Large intestine (tissue), 3 donors: ENCODE results near the gene ACAD10. TPM values are rescaled to one million over a fixed set of nuclear protein-coding genes. Genes with fewer than 3 reads are reported as not detected.
A peak's percentile ranks its signal among the peaks of the same experiment; 100 is the strongest.
"Not testable (repeated sequence)": the region's sequence is repeated elsewhere in the genome, so short reads cannot be mapped to it uniquely, and the experiment has no call there.

Experiments used
- DNase-seq, 2 donors: peaks; one replicate each; pipeline versions ENCODE4 v3.0.0 to v3.0.0-alpha.2; 2013
- H3K27ac ChIP-seq: one replicate; pipeline ENCODE4 v1.5.1; 2013; ENCODE audit warnings: low read length
- H3K27me3 ChIP-seq: 2 replicates; pipeline ENCODE4 v1.6.1; 2013; ENCODE audit warnings: low read length; ENCODE audit not compliant: control insufficient read depth, insufficient read depth
- H3K36me3 ChIP-seq: 2 replicates; pipeline ENCODE4 v1.6.1; 2013; ENCODE audit warnings: low read length; ENCODE audit not compliant: control insufficient read depth, insufficient read depth
- H3K4me1 ChIP-seq: one replicate; pipeline ENCODE4 v1.6.1; 2013; ENCODE audit warnings: low read length; ENCODE audit not compliant: control insufficient read depth, insufficient read depth
- H3K4me3 ChIP-seq: one replicate; pipeline ENCODE4 v1.5.1; 2013; ENCODE audit warnings: low read length
- H3K9me3 ChIP-seq: one replicate; pipeline ENCODE4 v1.6.1; 2013; ENCODE audit warnings: mild to moderate bottlenecking, low read depth, low read length, moderate library complexity; ENCODE audit not compliant: control insufficient read depth
- WGBS: methylation state at CpG from one replicate; pipeline ENCODE4 v1.1.5; 2013; ENCODE audit warnings: low lambda C conversion rate; ENCODE audit not compliant: insufficient coverage; 5-methylcytosine and 5-hydroxymethylcytosine counted together
- polyA plus RNA-seq: library from polyadenylated mRNA; unstranded; fragments of 120-200 nt; gene quantifications from one replicate; pipeline ENCODE4 v1.2.1, GENCODE V29; 2013

Gene ACAD10
- polyA plus RNA-seq, 1 donor = 36.0 TPM

DNA sequence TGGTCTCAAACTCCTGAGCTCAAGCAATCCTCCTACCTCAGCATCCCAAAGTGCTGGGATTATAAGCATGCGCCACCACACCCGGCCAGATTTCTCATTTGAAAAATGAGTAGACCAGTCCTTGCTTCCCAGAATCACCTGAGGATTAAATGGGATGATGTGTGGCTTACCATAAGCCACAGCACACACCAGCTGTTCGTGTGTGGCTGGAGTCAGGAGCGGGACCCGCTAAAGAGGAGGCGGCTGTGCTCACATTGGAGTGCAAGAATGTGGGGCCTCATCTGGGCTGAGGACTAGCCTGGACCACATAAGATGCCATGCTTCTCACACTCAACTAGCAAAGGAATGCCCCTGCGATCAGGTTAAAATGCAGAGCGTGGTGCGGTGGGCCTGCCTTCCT, 74.1 kb downstream of the ACAD10 start:
- H3K27me3 ChIP-seq = no peaks in the 10 kb centered on the region
- no peak overlapping the region for H3K4me3 ChIP-seq
- no CpG with 5 or more reads among the region's 9 CpGs for WGBS
- peaks cover 26% of the 10 kb centered on the region for H3K36me3 ChIP-seq
- H3K27ac ChIP-seq = no peak overlapping the region
- no peak for DNase-seq
- no peaks in the 10 kb centered on the region for H3K4me1 ChIP-seq
- no peaks in the 10 kb centered on the region for H3K9me3 ChIP-seq

GRCh38 chr12:111761099-111761498, 75.2 kb downstream of the ACAD10 start:
- WGBS = no CpG with 5 or more reads among the region's 5 CpGs
- no peak overlapping the region for H3K27ac ChIP-seq
- no peaks in the 10 kb centered on the region for H3K4me1 ChIP-seq
- H3K9me3 ChIP-seq = no peaks in the 10 kb centered on the region
- DNase-seq = no peak
- no peaks in the 10 kb centered on the region for H3K27me3 ChIP-seq
- H3K36me3 ChIP-seq = peaks cover 19% of the 10 kb centered on the region
- H3K4me3 ChIP-seq = no peak overlapping the region

DNA sequence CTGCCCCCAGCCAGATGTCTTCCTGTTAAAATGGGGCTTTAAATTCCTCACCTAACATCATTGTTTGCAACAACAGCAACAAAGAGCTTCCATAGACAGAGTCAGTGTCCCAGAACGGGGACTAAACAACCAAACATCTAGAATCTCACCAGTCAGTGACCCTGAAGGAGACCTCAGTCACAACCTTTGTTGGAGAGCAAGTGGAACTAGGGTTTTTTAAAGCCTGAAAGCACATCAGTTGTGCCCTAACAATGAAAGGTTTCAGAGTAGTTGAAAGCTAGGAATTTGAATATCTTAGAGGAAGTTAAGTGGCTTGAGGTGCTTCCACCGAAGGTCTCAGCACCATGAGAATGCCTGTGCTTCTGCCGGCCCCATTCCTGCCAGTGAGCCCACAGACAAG, 75.9 kb downstream of the ACAD10 start:
- no CpG with 5 or more reads among the region's 3 CpGs for WGBS
- Histone ChIP-seq H3K27me3 (no peaks in the 10 kb centered on the region), H3K27ac (no peak overlapping the region), H3K4me3 (no peak overlapping the region), H3K36me3 (peaks cover 13% of the 10 kb centered on the region), H3K9me3 (no peaks in the 10 kb centered on the region), H3K4me1 (no peaks in the 10 kb centered on the region)
- no peak for DNase-seq

GRCh38 chr12:111763552-111763951, 77.7 kb downstream of the ACAD10 start:
- not testable (repeated sequence) for H3K4me3 ChIP-seq, DNase-seq, H3K27ac ChIP-seq, H3K36me3 ChIP-seq, H3K4me1 ChIP-seq, H3K27me3 ChIP-seq, H3K9me3 ChIP-seq
- 93% methylated on average over 3 of the region's 10 CpGs for WGBS

- WGBS = 67% methylated on average over 2 of the region's 6 CpGs
- DNase-seq = no peak
- H3K4me1 ChIP-seq = peaks cover 15% of the 10 kb centered on the region
- no peak overlapping the region for H3K27ac ChIP-seq
- no peaks in the 10 kb centered on the region for H3K9me3 ChIP-seq
- no peaks in the 10 kb centered on the region for H3K27me3 ChIP-seq
- H3K4me3 ChIP-seq = no peak overlapping the region
- no peaks in the 10 kb centered on the region for H3K36me3 ChIP-seq
These were observed 78.4 kb downstream of the ACAD10 start for GRCh38 chr12:111764120-111764821.

DNA sequence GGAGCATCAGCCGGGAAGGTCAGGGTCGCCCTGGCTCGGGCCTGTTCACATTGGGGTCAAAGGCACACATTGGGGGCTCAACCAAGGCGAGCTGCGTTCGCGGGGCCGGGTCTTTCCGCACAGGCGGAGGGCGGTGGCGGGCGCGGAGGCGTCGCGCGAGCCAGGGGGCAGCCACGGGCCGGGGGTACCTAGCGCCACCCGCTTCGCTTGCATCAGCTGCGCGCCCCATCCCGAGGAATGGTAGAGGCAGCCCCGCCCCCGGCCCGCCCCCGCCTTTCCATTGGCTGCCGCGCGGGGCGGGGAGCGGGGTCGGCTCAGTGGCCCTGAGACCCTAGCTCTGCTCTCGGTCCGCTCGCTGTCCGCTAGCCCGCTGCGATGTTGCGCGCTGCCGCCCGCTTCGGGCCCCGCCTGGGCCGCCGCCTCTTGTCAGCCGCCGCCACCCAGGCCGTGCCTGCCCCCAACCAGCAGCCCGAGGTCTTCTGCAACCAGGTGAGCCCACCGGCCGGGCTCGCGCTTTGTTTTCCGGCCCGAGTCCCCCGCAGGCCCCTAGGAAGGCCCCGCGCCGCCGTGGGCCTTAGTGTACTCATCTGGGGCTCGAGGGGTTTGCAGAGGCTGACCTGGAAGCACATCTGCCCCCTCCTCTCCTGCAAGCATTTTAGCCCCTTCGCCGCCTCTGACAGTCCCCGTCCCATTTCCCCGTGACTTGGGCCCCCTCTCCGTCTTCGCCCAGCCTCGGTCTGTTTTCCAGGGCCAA, 80.9 kb downstream of the ACAD10 start, which contains the start of gene ALDH2:
Gene ALDH2, plus strand, starts transcription at position 326 of the 754 bp plus-strand sequence. Its CDS starts 50 bp downstream, at position 376.
- no peaks in the 10 kb centered on the region for H3K9me3 ChIP-seq
- WGBS = no CpG with 5 or more reads among the region's 73 CpGs
- H3K4me1 ChIP-seq = peaks cover 18% of the 10 kb centered on the region

GRCh38 chr12:111767362-111768158, 81.7 kb downstream of the ACAD10 start:
- H3K4me3 ChIP-seq = peak overlapping the region; percentile 76
- H3K27me3 ChIP-seq = no peaks in the 10 kb centered on the region
- no CpG with 5 or more reads among the region's 18 CpGs for WGBS
- DNase-seq = peak; percentile 57 to 77
- H3K4me1 ChIP-seq = peaks cover 18% of the 10 kb centered on the region
- no peaks in the 10 kb centered on the region for H3K9me3 ChIP-seq
- H3K36me3 ChIP-seq = no peaks in the 10 kb centered on the region
- peak overlapping the region; percentile 80 for H3K27ac ChIP-seq

More for the DNA sequence above, 80.9 kb downstream of the ACAD10 start, which contains the start of gene ALDH2:
- Histone ChIP-seq H3K27me3 (no peaks in the 10 kb centered on the region), H3K4me3 (peak within 1 kb of the TSS; percentile 76), H3K27ac (peak within 1 kb of the TSS; percentile 80), H3K36me3 (no peaks in the 10 kb centered on the region)
- DNase-seq = peak; percentile 59 to 84

- DNase-seq = no peak
These were observed 82.5 kb downstream of the ACAD10 start for GRCh38 chr12:111768159-111768895.

GRCh38 chr12:111769599-111769998, 83.7 kb downstream of the ACAD10 start:
- no peak overlapping the region for H3K27ac ChIP-seq

More at GRCh38 chr12:111768159-111768895, 82.5 kb downstream of the ACAD10 start:
- H3K9me3 ChIP-seq = no peaks in the 10 kb centered on the region
- H3K4me1 ChIP-seq = peaks cover 26% of the 10 kb centered on the region
- WGBS = no CpG with 5 or more reads among the region's 9 CpGs
- no peaks in the 10 kb centered on the region for H3K27me3 ChIP-seq
- no peaks in the 10 kb centered on the region for H3K36me3 ChIP-seq
- peak overlapping the region; percentile 80 for H3K27ac ChIP-seq
- peak overlapping the region; percentile 76 for H3K4me3 ChIP-seq

More at GRCh38 chr12:111769599-111769998, 83.7 kb downstream of the ACAD10 start:
- Histone ChIP-seq H3K9me3 (no peaks in the 10 kb centered on the region), H3K4me3 (no peak overlapping the region), H3K36me3 (no peaks in the 10 kb centered on the region), H3K27me3 (no peaks in the 10 kb centered on the region), H3K4me1 (peaks cover 35% of the 10 kb centered on the region)
- DNase-seq = no peak
- WGBS = no CpG with 5 or more reads among the region's 8 CpGs
